Vagina (tissue), 2 donors: ENCODE measurements around the gene SEC11A. TPM values are rescaled to one million over a fixed set of nuclear protein-coding genes. Genes with fewer than 3 reads are reported as not detected.

ENCODE experiments used
- DNase-seq, 2 donors: peaks; one replicate each; pipeline ENCODE4 v3.0.0-alpha.2; 2017; ENCODE audit errors: extremely low spot score in 2 of 2
- H3K27ac ChIP-seq: fragments of 200-600 bp; sonication (generic); one replicate; pipeline ENCODE4 v1.5.1; 2019
- H3K27me3 ChIP-seq: fragments of 200-600 bp; sonication (generic); one replicate; pipeline ENCODE4 v1.5.1; 2019
- H3K36me3 ChIP-seq, 2 donors: fragments of 200-600 bp; sonication (generic); one replicate each; pipeline ENCODE4 v1.5.1; 2017 to 2019
- H3K4me1 ChIP-seq: fragments of 200-600 bp; sonication (generic); one replicate; pipeline ENCODE4 v1.5.1; 2019
- H3K4me3 ChIP-seq, 2 donors: fragments of 200-600 bp; sonication (generic); 1 replicate in 1 of 2; 2 replicates in 1 of 2; pipeline ENCODE4 v1.5.1; 2016 to 2019
- H3K9me3 ChIP-seq: fragments of 200-600 bp; sonication (generic); one replicate; pipeline ENCODE4 v1.5.1; 2019
- CTCF ChIP-seq, 3 experiments: fragments of 450-650 bp in 2 of 3; fragments of 200-600 bp in 1 of 3; sonication (generic) in 1 of 3; IDR thresholded peaks; one replicate each; pipeline ENCODE4 v1.5.1; 2017 to 2019; ENCODE audit warnings: antibody characterized with exemption in 3 of 3, mild to moderate bottlenecking in 2 of 3, moderate library complexity in 2 of 3
- POLR2A ChIP-seq, 2 donors: fragments of 450-650 bp; IDR thresholded peaks; one replicate each; pipeline ENCODE4 v1.6.1; 2017; ENCODE audit warnings: antibody characterized with exemption in 2 of 2, mild to moderate bottlenecking in 2 of 2, moderate library complexity in 2 of 2
- POLR2AphosphoS5 ChIP-seq, 2 donors: sonication (generic); formaldehyde crosslinking; IDR thresholded peaks; one replicate each; pipeline ENCODE4 v1.9.0; 2017; ENCODE audit warnings: antibody characterized with exemption in 2 of 2, mild to moderate bottlenecking in 2 of 2, low read depth in 1 of 2; ENCODE audit not compliant: insufficient read depth in 1 of 2
- intact Hi-C: fragments of 100-400 bp; cut with DNase I; formaldehyde crosslinking; loops from one replicate; pipeline ENCODE4 v1.15.1; 2023
- total RNA-seq: library from RNA; depleted of rRNA; stranded (reverse); fragments of >200 nt; gene quantifications from one replicate; pipeline ENCODE4 v1.2.3, GENCODE V29; 2016

Gene SEC11A
- total RNA-seq, 1 donor from 2014 or later, result 99.2 TPM

DNA sequence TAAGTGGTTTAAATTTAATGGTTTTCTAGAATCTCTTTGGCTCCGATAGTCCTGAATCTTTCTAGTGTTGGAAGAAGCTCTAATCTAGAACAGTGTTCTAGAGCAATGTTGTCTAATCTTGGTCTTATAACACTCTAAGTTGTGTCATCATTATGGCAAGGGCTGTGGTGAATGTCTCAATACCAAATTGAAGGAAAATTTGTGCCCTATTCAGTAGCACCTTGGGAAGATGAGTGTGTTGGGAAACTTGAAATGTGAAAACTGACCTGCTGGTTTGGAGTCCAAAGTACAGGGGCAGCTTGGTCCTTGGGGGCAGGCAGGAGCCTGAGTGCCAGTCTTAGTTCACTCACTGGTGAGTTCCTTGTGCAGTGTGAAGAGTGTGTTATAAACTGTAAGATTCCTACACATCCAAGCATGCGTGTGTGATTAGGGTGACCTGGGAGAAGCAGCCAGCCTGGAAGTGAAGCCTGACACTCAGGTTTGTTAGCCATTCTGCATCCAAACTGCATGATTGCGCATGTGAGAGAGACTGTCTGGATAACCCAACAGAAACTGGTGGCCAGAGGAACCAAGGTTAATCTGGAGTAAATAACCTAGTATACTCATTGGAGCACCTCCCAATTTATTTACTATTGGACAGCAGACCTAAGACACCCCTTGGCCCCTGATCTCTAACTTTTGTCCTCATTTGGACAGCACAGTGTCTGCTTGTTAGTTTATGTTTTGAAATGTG is 47.1 kb upstream of the SEC11A start:
- DNase-seq, result no peak
- intact Hi-C loops, result no loop called here
- Histone ChIP-seq H3K27me3 (no peaks in the 10 kb centered on the region), H3K4me1 (peaks cover 68% of the 10 kb centered on the region), H3K9me3 (no peaks in the 10 kb centered on the region), H3K27ac (no peak overlapping the region), H3K4me3 (no peak overlapping the region), H3K36me3 (peaks cover 0 to 10% of the 10 kb centered on the region in 2 donors)
- no peak for TF ChIP-seq CTCF (IDR thresholded peaks at IDR 0.05)
- no peak for TF ChIP-seq POLR2A (IDR thresholded peaks at IDR 0.05)
- TF ChIP-seq POLR2AphosphoS5 (IDR thresholded peaks at IDR 0.05; ENCODE audit: insufficient read depth in 1 of 2, low read depth in 1 of 2), result no peak

- H3K4me3 ChIP-seq, result no peak overlapping the region
- H3K36me3 ChIP-seq, result no peaks in the 10 kb centered on the region
- H3K27me3 ChIP-seq, result no peaks in the 10 kb centered on the region
- intact Hi-C loops, result no loop called here
- H3K4me1 ChIP-seq, result peaks cover 80% of the 10 kb centered on the region
- TF ChIP-seq CTCF (IDR thresholded peaks at IDR 0.05), result no peak
- no peak for TF ChIP-seq POLR2A (IDR thresholded peaks at IDR 0.05)
- no peak for TF ChIP-seq POLR2AphosphoS5 (IDR thresholded peaks at IDR 0.05; ENCODE audit: insufficient read depth in 1 of 2, low read depth in 1 of 2)
- no peaks in the 10 kb centered on the region for H3K9me3 ChIP-seq
- H3K27ac ChIP-seq, result no peak overlapping the region
- DNase-seq, result no peak
These were observed 45.7 kb upstream of the SEC11A start for GRCh38 chr15:84761607-84762131.

GRCh38 chr15:84760219-84760618 is 44.3 kb upstream of the SEC11A start:
- H3K4me1 ChIP-seq, result peaks cover 89% of the 10 kb centered on the region
- no peak overlapping the region for H3K4me3 ChIP-seq
- no peaks in the 10 kb centered on the region for H3K9me3 ChIP-seq
- DNase-seq, result no peak
- no peaks in the 10 kb centered on the region for H3K36me3 ChIP-seq
- intact Hi-C loops, result no loop called here
- no peaks in the 10 kb centered on the region for H3K27me3 ChIP-seq
- TF ChIP-seq POLR2AphosphoS5 (IDR thresholded peaks at IDR 0.05; ENCODE audit: insufficient read depth in 1 of 2, low read depth in 1 of 2), result no peak
- TF ChIP-seq CTCF (IDR thresholded peaks at IDR 0.05), result no peak
- no peak for TF ChIP-seq POLR2A (IDR thresholded peaks at IDR 0.05)
- H3K27ac ChIP-seq, result no peak overlapping the region

GRCh38 chr15:84759018-84759417 is 43.1 kb upstream of the SEC11A start:
- no peaks in the 10 kb centered on the region for H3K9me3 ChIP-seq
- no peaks in the 10 kb centered on the region for H3K36me3 ChIP-seq
- intact Hi-C loops, result no loop called here
- H3K27me3 ChIP-seq, result no peaks in the 10 kb centered on the region
- DNase-seq, result no peak
- H3K4me1 ChIP-seq, result peaks cover 79% of the 10 kb centered on the region
- TF ChIP-seq POLR2A (IDR thresholded peaks at IDR 0.05) (no peak), CTCF (IDR thresholded peaks at IDR 0.05) (no peak), POLR2AphosphoS5 (IDR thresholded peaks at IDR 0.05; ENCODE audit: insufficient read depth in 1 of 2, low read depth in 1 of 2) (no peak)
- no peak overlapping the region for H3K4me3 ChIP-seq
- H3K27ac ChIP-seq, result no peak overlapping the region
